ENCODE data around the gene PNN.
"Not testable (repeated sequence)": the region's sequence is repeated elsewhere in the genome, so short reads cannot be mapped to it uniquely, and the experiment has no call there.

The PNN gene

DNA sequence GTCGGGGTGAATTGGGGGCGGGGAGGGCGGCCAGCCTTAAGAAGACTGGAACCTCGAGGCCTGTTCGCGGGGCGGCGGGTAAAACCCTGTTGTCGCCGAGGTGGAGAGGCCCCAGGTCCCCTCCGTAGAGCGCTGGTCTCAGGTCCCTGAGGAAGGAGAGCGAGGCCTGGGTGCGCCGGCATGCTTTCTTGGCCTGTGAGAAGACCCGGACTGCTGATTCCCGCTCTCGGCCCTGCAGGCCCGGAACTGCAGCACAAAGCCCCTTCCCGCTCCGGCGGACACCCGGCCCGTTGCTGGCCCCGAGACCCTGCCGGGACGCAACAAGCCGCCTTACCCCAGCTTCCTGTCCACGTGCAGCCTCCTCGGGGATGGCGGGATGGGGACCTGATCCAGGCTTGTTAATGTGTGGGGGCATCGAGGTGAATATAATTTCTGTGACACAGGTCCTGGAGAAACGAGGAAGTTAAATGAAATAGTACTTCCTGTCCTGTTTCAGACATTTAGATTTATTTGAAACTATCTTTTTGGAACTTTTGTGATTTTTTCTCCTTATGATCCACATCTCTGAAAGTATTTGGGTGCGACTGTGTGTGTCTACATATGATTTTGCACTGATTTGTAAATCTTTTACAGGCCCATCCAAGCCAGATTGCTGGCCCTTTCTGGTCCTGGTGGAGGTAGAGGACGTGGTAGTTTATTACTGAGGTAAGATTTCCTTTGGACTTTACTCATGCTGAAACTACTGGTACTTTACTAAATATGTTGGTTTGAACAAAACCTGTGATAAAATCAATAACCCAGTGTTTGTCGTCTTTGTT lies 600 bp downstream of the PNN start:
- Mint-ChIP-seq H3K4me3 (peak overlapping the region; percentile 88), H3K9me3 (no peaks in the 10 kb centered on the region), H3K36me3 (peaks cover 24% of the 10 kb centered on the region), H3K4me1 (peaks cover 7% of the 10 kb centered on the region), H3K27ac (peak overlapping the region; percentile 93), H3K27me3 (no peaks in the 10 kb centered on the region)
- ATAC-seq, result peak; percentile 5

DNA sequence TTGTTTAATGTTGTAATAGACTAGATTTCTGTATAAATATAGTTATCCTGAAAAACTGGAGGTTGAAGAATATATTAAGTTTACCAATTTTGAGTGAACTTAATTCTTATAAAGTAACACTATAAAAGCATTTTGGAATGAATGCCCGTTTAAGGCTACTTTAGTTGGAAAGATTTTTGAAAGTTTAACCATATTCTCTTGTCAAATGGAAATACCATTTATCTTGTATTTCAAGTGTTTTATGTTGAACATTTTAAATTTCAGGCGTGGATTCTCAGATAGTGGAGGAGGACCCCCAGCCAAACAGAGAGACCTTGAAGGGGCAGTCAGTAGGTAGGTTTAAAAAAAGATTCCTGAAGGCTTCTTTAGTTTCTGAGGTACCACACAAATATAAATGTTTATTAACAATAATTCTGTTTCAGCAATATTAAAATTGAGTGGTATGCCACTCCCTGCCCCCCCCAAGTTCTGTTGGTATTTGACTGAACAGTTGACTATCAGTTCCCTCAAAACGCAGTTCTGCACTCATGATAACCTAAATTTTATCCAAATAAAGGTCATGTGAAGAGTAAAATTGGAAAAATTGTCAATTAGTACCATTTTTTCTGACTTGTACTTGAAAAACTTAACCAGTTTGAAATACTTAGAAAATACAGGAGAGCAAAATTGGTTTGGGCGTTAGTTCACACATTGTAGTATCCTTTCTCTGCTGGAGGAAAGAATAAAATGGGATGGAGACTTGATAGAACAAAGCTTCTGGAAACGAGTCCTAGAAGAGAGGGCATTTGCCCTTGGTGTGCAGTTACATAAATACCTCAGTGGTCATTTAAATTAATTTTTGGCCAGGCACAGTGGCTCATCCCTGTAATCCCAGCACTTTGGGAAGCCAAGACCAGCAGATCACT lies 1.5 kb downstream of the PNN start:
- H3K4me1 Mint-ChIP-seq, result peaks cover 7% of the 10 kb centered on the region
- peak overlapping the region; percentile 93 for H3K27ac Mint-ChIP-seq
- peaks cover 24% of the 10 kb centered on the region for H3K36me3 Mint-ChIP-seq
- no peak for ATAC-seq
- H3K9me3 Mint-ChIP-seq, result no peaks in the 10 kb centered on the region
- peak overlapping the region; percentile 88 for H3K4me3 Mint-ChIP-seq
- no peaks in the 10 kb centered on the region for H3K27me3 Mint-ChIP-seq

DNA sequence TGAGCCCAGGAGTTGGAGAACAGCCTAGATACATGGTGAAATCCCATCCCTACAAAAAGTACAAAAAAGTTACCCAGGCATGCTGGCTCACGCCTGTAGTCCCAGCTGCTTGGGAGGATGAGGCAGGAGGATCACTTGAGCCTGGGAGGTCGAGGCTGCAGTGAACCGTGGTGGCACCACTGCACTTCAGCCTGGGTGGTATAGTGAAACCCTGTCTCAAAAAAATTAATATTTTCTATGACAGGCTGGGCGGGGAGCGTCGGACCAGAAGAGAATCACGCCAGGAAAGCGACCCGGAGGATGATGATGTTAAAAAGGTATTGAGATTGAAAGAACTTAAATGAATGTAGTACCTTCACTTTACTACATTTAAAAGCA lies 2.1 kb downstream of the PNN start:
- Mint-ChIP-seq H3K36me3 (peaks cover 24% of the 10 kb centered on the region), H3K9me3 (no peaks in the 10 kb centered on the region), H3K4me1 (peaks cover 7% of the 10 kb centered on the region), H3K27ac (peak overlapping the region; percentile 39), H3K27me3 (no peaks in the 10 kb centered on the region), H3K4me3 (peak overlapping the region; percentile 35)
- ATAC-seq, result no peak

DNA sequence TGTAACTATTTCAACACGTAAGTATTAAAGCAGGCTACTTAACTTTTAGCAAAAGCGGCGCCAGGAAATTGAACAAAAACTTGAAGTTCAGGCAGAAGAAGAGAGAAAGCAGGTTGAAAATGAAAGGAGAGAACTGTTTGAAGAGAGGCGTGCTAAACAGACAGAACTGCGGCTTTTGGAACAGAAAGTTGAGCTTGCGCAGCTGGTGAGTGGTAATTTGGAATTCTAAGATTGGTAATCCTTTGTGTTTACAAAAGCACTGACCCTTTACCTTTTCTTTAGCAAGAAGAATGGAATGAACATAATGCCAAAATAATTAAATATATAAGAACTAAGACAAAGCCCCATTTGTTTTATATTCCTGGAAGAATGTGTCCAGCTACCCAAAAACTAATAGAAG lies 4.0 kb downstream of the PNN start:
- Mint-ChIP-seq H3K27me3 (no peaks in the 10 kb centered on the region), H3K27ac (peak overlapping the region; percentile 33), H3K4me3 (no peak overlapping the region), H3K4me1 (peaks cover 5% of the 10 kb centered on the region), H3K36me3 (peaks cover 24% of the 10 kb centered on the region), H3K9me3 (no peaks in the 10 kb centered on the region)
- no peak for ATAC-seq

DNA sequence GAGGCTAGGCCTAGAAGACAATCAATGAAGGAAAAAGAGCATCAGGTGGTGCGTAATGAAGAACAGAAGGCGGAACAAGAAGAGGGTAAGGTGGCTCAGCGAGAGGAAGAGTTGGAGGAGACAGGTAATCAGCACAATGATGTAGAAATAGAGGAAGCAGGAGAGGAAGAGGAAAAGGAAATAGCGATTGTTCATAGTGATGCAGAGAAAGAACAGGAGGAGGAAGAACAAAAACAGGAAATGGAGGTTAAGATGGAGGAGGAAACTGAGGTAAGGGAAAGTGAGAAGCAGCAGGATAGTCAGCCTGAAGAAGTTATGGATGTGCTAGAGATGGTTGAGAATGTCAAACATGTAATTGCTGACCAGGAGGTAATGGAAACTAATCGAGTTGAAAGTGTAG lies 5.5 kb downstream of the PNN start:
- H3K36me3 Mint-ChIP-seq, result peaks cover 32% of the 10 kb centered on the region
- no peak for ATAC-seq

DNA sequence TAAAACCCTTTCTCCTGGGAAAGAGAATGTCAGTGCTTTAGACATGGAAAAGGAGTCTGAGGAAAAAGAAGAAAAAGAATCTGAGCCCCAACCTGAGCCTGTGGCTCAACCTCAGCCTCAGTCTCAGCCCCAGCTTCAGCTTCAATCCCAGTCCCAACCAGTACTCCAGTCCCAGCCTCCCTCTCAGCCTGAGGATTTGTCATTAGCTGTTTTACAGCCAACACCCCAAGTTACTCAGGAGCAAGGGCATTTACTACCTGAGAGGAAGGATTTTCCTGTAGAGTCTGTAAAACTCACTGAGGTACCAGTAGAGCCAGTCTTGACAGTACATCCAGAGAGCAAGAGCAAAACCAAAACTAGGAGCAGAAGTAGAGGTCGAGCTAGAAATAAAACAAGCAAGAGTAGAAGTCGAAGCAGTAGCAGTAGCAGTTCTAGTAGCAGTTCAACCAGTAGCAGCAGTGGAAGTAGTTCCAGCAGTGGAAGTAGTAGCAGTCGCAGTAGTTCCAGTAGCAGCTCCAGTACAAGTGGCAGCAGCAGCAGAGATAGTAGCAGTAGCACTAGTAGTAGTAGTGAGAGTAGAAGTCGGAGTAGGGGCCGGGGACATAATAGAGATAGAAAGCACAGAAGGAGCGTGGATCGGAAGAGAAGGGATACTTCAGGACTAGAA lies 6.1 kb downstream of the PNN start:
- Mint-ChIP-seq H3K27ac (no peak overlapping the region), H3K36me3 (peaks cover 34% of the 10 kb centered on the region), H3K27me3 (no peaks in the 10 kb centered on the region), H3K4me1 (no peaks in the 10 kb centered on the region), H3K9me3 (no peaks in the 10 kb centered on the region), H3K4me3 (no peak overlapping the region)
- ATAC-seq, result no peak

More for the DNA sequence above, 5.5 kb downstream of the PNN start:
- no peaks in the 10 kb centered on the region for H3K4me1 Mint-ChIP-seq
- H3K27ac Mint-ChIP-seq, result no peak overlapping the region
- H3K9me3 Mint-ChIP-seq, result no peaks in the 10 kb centered on the region
- no peak overlapping the region for H3K4me3 Mint-ChIP-seq
- no peaks in the 10 kb centered on the region for H3K27me3 Mint-ChIP-seq

DNA sequence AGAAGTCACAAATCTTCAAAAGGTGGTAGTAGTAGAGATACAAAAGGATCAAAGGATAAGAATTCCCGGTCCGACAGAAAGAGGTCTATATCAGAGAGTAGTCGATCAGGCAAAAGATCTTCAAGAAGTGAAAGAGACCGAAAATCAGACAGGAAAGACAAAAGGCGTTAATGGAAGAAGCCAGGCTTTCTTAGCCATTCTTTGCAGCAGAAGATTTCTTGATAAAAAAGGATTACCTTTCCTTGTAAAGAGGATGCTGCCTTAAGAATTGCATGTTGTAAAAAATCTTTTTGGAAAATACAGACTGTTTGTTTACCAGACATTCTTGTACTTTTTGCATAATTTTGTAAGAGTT lies 6.6 kb downstream of the PNN start:
- Mint-ChIP-seq H3K27ac (no peak overlapping the region), H3K36me3 (peaks cover 35% of the 10 kb centered on the region), H3K9me3 (no peaks in the 10 kb centered on the region), H3K4me1 (no peaks in the 10 kb centered on the region), H3K4me3 (no peak overlapping the region), H3K27me3 (no peaks in the 10 kb centered on the region)
- no peak for ATAC-seq

DNA sequence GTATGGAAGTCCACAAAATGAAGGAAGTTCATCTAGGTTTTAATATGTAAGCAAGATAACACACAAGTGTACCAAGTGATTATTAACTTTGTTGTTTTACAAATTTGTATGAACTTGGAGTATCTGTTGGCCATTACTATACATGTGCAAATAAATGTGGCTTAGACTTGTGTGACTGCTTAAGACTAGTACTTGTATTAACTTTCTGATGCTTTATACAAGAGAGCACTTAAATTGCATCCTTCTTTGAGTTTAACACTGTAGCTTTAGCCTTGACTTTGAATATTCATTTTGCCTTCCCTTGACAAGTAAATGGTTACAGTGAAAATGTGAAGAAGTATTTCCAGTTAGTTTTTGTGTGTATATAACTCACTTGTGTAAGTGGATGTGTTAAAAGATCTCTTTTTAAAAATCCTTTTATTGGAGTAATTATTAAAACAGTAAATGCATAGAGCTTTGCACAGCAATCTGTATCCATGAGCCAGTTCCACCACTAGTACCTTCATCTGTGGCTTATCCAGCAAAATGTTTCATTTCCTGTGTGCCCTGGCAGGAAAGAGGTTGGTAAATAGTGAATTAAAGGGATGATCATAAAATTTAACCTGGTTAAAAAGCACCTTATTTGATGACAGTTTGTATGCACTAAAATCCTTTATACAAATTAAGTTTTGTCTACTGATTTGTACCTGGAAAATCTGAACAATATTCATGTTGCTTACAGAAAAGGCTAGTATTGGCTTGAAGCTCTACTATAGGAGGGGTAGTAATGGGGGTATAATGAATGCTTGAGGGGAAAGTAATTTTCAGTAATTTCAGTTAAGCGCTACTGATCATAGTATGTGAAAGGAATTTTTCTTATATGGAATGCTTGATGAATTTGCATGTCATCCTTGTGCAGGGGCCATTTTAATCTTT lies 8.0 kb downstream of the PNN start:
- peaks cover 7% of the 10 kb centered on the region for H3K4me1 Mint-ChIP-seq
- no peak for ATAC-seq

DNA sequence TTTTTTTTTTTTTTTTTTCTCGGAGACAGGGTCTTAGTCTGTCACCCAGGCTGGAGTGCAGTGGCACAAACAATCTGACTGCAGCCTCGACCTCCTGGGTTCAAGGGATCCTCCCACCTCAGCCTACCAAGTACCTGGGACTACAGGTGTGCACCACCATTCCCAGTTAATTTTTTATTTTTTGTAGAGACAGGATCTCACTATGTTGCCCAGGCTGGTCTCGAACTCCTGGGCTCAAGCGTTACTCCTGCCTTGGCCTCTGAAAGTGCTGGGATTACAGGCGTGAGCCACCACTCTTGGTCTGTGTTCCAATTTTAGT lies 8.6 kb downstream of the PNN start:
- peaks cover 29% of the 10 kb centered on the region for H3K36me3 Mint-ChIP-seq
- not testable (repeated sequence) for H3K9me3 Mint-ChIP-seq, H3K4me1 Mint-ChIP-seq, H3K27ac Mint-ChIP-seq, H3K4me3 Mint-ChIP-seq, ATAC-seq, H3K27me3 Mint-ChIP-seq

More for the DNA sequence above, 8.0 kb downstream of the PNN start:
- no peak overlapping the region for H3K27ac Mint-ChIP-seq
- H3K27me3 Mint-ChIP-seq, result no peaks in the 10 kb centered on the region
- H3K4me3 Mint-ChIP-seq, result no peak overlapping the region
- peaks cover 30% of the 10 kb centered on the region for H3K36me3 Mint-ChIP-seq
- no peaks in the 10 kb centered on the region for H3K9me3 Mint-ChIP-seq

DNA sequence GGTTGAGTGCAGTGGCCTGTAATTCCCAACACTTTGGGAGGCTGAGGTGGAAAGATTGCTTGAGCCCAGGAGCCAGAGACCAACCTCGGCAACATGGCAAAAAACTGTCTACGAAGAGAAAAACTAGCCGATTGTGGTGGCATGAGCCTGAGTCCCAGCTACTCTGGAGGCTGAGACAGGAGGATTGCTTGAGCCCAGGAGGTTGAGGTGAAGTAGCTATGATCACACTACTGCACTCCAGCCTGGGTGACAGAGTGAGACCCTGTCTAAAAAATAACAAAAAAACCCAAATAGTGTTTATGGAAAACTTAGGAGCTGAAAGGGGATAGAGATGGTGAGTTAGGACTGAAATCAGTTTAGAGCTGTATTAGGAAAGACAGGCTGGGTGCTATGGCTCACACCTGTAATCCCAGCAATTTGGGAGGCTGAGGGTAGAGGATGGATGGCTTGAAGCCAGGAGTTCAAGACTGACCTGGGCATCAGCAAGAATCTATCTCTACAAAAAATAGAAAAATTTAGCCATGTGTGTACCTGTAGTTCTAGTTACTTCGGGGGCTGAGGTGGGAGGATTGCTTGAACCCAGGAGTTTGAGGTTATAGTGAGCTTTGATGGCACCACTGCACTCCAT lies 9.7 kb downstream of the PNN start:
- H3K4me3 Mint-ChIP-seq, result no peak overlapping the region
- peaks cover 8% of the 10 kb centered on the region for H3K4me1 Mint-ChIP-seq
- H3K27ac Mint-ChIP-seq, result no peak overlapping the region
- no peaks in the 10 kb centered on the region for H3K9me3 Mint-ChIP-seq
- ATAC-seq, result no peak
- no peaks in the 10 kb centered on the region for H3K27me3 Mint-ChIP-seq
- H3K36me3 Mint-ChIP-seq, result peaks cover 19% of the 10 kb centered on the region

DNA sequence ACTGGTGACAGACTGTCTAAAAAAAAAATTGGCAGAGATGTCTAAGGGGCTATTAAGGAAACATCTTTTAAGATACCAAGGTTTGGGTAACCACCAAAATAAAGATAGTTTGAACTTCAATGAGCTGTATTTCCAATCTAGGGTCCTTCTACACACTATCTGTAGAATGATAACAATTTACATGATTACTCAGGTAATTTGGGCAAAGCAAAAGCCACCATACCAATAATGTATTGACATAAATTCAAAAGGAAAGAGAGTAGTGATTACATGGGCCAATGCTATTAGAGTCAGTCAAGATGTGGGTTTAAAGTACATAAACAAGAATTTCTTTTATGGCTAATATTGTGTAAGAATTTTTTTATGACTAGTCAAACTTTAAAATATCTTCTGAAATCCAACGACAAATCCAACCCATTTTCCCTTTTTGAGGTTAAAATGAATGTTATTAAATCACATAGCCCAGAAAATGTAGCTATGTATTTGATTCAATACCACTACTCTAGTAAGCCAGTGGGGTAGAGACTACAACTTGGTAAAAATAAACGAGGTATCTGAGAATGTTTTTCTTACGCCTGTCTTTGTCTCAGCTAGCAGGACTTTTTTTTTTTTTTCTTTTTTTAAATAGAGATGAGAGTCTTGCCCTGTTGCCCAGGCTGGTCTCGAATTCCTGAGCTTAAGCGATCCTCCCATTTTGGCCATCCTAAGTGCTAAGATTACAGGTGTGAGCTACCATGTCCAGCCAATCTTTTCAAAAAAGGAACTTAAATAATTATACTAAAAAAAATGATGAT lies 10.4 kb downstream of the PNN start:
- Mint-ChIP-seq H3K36me3 (peaks cover 22% of the 10 kb centered on the region), H3K27ac (no peak overlapping the region), H3K4me1 (peaks cover 8% of the 10 kb centered on the region), H3K9me3 (no peaks in the 10 kb centered on the region), H3K27me3 (no peaks in the 10 kb centered on the region), H3K4me3 (no peak overlapping the region)
- ATAC-seq, result no peak

DNA sequence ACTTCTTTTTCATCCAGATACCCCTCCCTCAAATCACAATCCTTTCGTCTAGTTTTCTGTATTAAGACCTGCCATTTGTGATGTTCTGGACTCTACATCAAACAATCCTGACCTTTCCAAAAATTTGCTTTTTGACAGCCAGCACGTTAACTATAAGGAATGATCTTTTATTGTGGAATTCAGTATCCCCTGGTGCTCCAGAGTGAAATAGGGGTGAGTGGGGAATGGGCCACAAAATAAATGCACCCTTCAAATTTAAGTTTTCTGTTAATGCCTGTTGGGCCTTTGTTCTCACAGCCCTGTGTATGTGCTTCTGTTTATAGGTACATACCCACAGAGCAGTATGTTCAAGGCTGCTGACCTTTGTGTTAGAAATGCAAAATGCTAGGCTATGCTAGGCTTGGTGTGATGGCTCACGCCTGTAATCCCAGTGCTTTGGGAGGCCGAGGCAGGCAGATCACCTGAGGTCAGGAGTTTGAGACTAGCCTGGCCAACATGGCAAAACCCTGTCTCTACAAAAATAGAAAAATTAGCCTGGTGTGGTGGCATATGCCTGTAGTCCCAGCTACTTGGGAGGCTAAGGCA lies 12.0 kb downstream of the PNN start:
- H3K27me3 Mint-ChIP-seq, result no peaks in the 10 kb centered on the region
- no peak for ATAC-seq
- no peaks in the 10 kb centered on the region for H3K9me3 Mint-ChIP-seq
- H3K36me3 Mint-ChIP-seq, result peaks cover 32% of the 10 kb centered on the region
- no peak overlapping the region for H3K4me3 Mint-ChIP-seq
- H3K4me1 Mint-ChIP-seq, result peaks cover 8% of the 10 kb centered on the region
- no peak overlapping the region for H3K27ac Mint-ChIP-seq

DNA sequence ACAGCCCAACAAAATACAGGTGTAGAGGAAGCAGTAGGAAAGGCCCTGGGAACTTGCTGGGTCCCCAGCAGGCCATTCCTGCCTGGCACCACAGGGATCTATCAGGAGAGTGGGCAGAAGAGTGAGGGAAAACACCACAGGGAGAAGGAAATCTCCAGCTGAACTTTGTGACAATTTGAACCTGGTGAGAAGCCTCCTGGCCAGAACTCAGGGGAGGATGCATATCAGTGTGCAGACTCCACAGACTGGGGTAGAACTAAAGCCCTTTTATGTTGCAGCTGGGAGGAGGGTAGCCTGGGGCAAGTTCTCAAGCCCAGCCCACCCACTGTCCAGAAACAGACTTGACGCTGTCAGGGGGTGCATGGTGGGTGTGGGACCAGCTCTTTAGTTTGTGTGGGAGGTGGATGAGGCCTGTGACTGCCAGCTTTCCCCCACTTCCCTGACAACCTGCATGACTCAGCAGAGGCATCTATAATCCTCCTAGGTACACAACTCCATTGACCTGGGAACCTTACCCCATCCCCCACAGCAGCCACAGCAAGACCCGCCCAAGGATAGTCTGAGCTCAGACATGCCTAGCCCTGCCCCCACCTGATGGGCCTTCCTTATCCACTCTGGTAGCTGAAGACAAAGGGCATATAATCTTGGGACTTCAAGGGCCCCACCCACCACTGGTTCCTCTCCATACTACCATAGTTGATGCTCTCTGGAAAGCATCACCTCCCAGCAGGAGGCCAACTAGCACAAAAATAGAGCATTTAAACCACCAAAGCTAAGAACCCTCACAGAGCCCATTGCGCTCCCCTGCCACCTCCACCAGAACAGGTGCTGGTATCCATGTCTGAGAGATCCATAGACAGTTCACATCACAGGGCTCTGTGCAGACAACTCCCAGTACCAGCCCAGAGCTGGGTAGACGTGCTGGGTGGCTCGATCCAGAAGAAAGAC lies 28.9 kb downstream of the PNN start:
- H3K4me1 Mint-ChIP-seq, result peaks cover 7% of the 10 kb centered on the region
- no peaks in the 10 kb centered on the region for H3K36me3 Mint-ChIP-seq
- H3K27me3 Mint-ChIP-seq, result no peaks in the 10 kb centered on the region
- H3K4me3 Mint-ChIP-seq, result no peak overlapping the region
- no peak for ATAC-seq
- H3K27ac Mint-ChIP-seq, result no peak overlapping the region
- H3K9me3 Mint-ChIP-seq, result no peaks in the 10 kb centered on the region
